Measurements from ENCODE around the gene SLC7A14. TPM values are rescaled to one million over a fixed set of nuclear protein-coding genes. Genes with fewer than 3 reads are reported as not detected.
A peak's percentile ranks its signal among the peaks of the same experiment; 100 is the strongest.

The SLC7A14 gene
- total and polyA plus RNA-seq, 2 donors (not counting 3 experiments of a cell fraction or from before 2014, with no cell fraction given), result 0.07 to 0.57 TPM

DNA sequence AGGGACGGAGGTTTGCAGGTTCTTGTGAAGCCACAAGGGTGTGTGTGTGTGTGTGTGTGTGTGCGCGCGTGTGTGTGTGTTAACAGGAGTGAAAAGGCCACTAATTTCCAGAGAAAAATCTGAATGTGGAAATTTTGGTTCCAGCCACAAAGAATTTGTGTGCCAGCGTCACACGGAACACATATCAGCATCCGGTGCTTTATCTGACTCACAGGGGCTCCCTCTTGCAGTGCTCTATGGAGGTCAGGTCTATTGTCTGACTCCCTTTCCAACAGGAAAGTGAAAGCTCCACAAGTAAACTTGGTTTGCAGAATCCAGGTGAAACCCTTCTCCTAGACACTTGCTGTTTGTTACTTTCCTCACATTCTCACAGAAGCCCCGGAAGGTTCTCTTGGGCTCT is 161.0 kb downstream of the SLC7A14 start:
- FAIRE-seq, result peak; percentile 65
- CTCF ChIA-PET, result interaction anchor here (1.2 to 3.0 kb wide), 5 partner anchors 11 to 423 kb away, joined by 3 to 15 read pairs (median 6); no protein-coding TSS in a partner anchor

More for the DNA sequence above, 161.0 kb downstream of the SLC7A14 start:
- Histone ChIP-seq H3K9me1 (replicated peaks; ENCODE audit: control insufficient read depth, extremely low read depth, insufficient read depth, low read length) (no peaks in the 10 kb centered on the region), H3K4me1 (ENCODE audit: control insufficient read depth, extremely low read depth, insufficient read depth, low read length) (peaks cover 58% of the 10 kb centered on the region), H3K9me3 (replicated peaks; ENCODE audit: control insufficient read depth, insufficient read depth, low read length) (no peaks in the 10 kb centered on the region), H3K36me3 (ENCODE audit: control insufficient read depth in 2 of 2, extremely low read depth in 1 of 2, insufficient read depth in 2 of 2, low read length in 2 of 2) (peaks cover 3 to 6% of the 10 kb centered on the region in 2 experiments), H4K20me1 (replicated peaks; ENCODE audit: control insufficient read depth, extremely low read depth, insufficient read depth, low read length) (no peaks in the 10 kb centered on the region), H3K4me3 (replicated peaks in 1 of 3; ENCODE audit: insufficient read depth in 1 of 3, low read depth in 1 of 3, low read length in 3 of 3) (no peak overlapping the region), H2AFZ (ENCODE audit: low read depth, low read length) (no peak overlapping the region), H3K27ac (ENCODE audit: insufficient read depth, low read depth, low read length) (peak overlapping the region; percentile 70), H3K27me3 (ENCODE audit: control insufficient read depth in 2 of 2, insufficient read depth in 2 of 2, low read length in 2 of 2) (no peaks in the 10 kb centered on the region), H3K9ac (replicated peaks; ENCODE audit: extremely low read depth, insufficient read depth, low read length) (peak overlapping the region; percentile 3), H3K79me2 (ENCODE audit: control insufficient read depth, insufficient read depth, low read length) (peaks cover 97% of the 10 kb centered on the region), H3K4me2 (ENCODE audit: insufficient read depth, low read length) (peak overlapping the region; percentile 50)
- dilution Hi-C loops (cut with MboI; ENCODE audit: extremely low pct_ligation_motif_present, low sequenced_read_pairs) (no loop called here), intact Hi-C loops (cut with micrococcal nuclease) (no loop called here)
- POLR2A ChIA-PET, result no interaction called here
- DNase-seq (ENCODE audit: low read depth, low spot score), result peak; percentile 30
- no peak for TF ChIP-seq FOS (IDR thresholded peaks at IDR 0.05; ENCODE audit: borderline replicate concordance, insufficient read depth, low read length)
- TF ChIP-seq JUN (IDR thresholded peaks at IDR 0.05; ENCODE audit: borderline replicate concordance, insufficient read depth, insufficient read length, low read depth), result peak; percentile 2
- TF ChIP-seq POLR2AphosphoS5 (IDR thresholded peaks at IDR 0.05; ENCODE audit: insufficient read depth, low read depth, low read length), result peak; percentile 40
- TF ChIP-seq, protein P1, sequence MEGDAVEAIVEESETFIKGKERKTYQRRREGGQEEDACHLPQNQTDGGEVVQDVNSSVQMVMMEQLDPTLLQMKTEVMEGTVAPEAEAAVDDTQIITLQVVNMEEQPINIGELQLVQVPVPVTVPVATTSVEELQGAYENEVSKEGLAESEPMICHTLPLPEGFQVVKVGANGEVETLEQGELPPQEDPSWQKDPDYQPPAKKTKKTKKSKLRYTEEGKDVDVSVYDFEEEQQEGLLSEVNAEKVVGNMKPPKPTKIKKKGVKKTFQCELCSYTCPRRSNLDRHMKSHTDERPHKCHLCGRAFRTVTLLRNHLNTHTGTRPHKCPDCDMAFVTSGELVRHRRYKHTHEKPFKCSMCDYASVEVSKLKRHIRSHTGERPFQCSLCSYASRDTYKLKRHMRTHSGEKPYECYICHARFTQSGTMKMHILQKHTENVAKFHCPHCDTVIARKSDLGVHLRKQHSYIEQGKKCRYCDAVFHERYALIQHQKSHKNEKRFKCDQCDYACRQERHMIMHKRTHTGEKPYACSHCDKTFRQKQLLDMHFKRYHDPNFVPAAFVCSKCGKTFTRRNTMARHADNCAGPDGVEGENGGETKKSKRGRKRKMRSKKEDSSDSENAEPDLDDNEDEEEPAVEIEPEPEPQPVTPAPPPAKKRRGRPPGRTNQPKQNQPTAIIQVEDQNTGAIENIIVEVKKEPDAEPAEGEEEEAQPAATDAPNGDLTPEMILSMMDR (IDR thresholded peaks at IDR 0.05; ENCODE audit: extremely low read depth in 1 of 2, insufficient read depth in 1 of 2, low read depth in 1 of 2, low read length in 2 of 2), result no peak
- TF ChIP-seq MYC (IDR thresholded peaks at IDR 0.05; ENCODE audit: low read depth, low read length), result no peak
- BruUV-seq (replicated peaks), result no TSS peak
